Measurements from ENCODE around the gene PPP1R16B. TPM values are rescaled to one million over a fixed set of nuclear protein-coding genes. Genes with fewer than 3 reads are reported as not detected.

The PPP1R16B gene
- total and polyA plus RNA-seq, 2 of the 8 experiments (the other 6 are each of a cell fraction or from before 2014, with no cell fraction given): 2.6 to 8.9 TPM

DNA sequence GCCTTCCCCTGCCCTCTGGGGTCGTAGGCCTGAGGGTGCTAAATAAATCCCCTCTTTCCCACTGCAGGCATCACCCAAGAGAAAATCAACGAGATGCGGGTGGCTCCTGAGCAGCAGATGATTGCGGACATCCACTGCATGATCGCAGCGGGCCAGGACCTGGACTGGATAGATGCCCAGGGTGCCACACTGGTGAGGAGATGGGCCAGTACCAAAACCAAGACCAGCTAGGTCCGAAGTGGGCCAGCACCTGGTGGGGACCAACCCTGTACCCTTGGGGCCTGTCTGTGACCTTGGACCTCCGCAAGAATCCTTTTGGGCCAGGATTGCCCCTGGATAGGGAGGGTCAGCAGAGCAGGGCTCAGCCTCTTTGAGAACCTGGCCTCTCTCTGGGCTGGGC is 97.1 kb downstream of the PPP1R16B start:
- no peak overlapping the region for H3K4me3 ChIP-seq (ENCODE audit: extremely low read depth in 1 of 4, insufficient read depth in 2 of 4, low read depth in 3 of 4, low read length in 4 of 4)
- WGBS, 2 experiments (ENCODE audit: extremely low coverage in 1 of 2, insufficient coverage in 1 of 2, insufficient read length in 1 of 2, insufficient replicate concordance in 2 of 2, low coverage in 1 of 2, low lambda C conversion rate in 2 of 2, missing lambda C conversion rate in 1 of 2): 95% methylated on average over 8 of the region's 8 CpGs; no CpG with 5 or more reads in 1 of the 2 experiments
- no peak overlapping the region for H2BK5ac ChIP-seq (ENCODE audit: low read depth, low read length)
- no peak overlapping the region for H2BK12ac ChIP-seq (ENCODE audit: low read depth, low read length)
- CTCF ChIA-PET (ENCODE audit: partially characterized antibody): interaction anchor here (1.2 to 2.1 kb wide), 4 partner anchors 9 to 112 kb away, joined by 3 to 8 read pairs (median 5); no protein-coding TSS in a partner anchor
- no peak overlapping the region for H4K5ac ChIP-seq (ENCODE audit: insufficient read length, low read depth, low read length)
- no peaks in the 10 kb centered on the region; a peak in 1 of 8 replicates for H3K36me3 ChIP-seq (ENCODE audit: control insufficient read depth in 2 of 4, insufficient read depth in 4 of 4, low read length in 3 of 4)
- no peak overlapping the region for H3K14ac ChIP-seq (ENCODE audit: insufficient read length)
- H2BK20ac ChIP-seq (ENCODE audit: low read length): no peak overlapping the region
- no peak overlapping the region for H3K27ac ChIP-seq (ENCODE audit: low read depth, low read length)
- no peak overlapping the region for H2AK5ac ChIP-seq (ENCODE audit: low read depth, low read length)
- H4K91ac ChIP-seq (replicated peaks; ENCODE audit: insufficient read length, low read length): no peak overlapping the region
- peaks cover 5% of the 10 kb centered on the region; the same call in 1 of the 2 replicates for H3K23me2 ChIP-seq (ENCODE audit: low read depth, low read length)
- no peak overlapping the region for H2BK120ac ChIP-seq (replicated peaks; ENCODE audit: low read depth, low read length)
- no peak overlapping the region for H4K8ac ChIP-seq (ENCODE audit: extremely low read depth, insufficient read depth, low read length)
- peaks cover 0 to 3% of the 10 kb centered on the region in 2 experiments for H4K20me1 ChIP-seq (replicated peaks in 1 of 2; ENCODE audit: control insufficient read depth in 1 of 2, insufficient read depth in 2 of 2, low read length in 2 of 2)
- POLR2A ChIA-PET (ENCODE audit: partially characterized antibody): interaction anchor here (1.4 kb wide), 1 partner anchor 24 kb away, joined by 5 read pairs; the partner anchor contains the start of gene FAM83D
- no peak overlapping the region for H3K9ac ChIP-seq (replicated peaks in 1 of 4; ENCODE audit: extremely low read depth in 1 of 4, low read depth in 3 of 4, low read length in 3 of 4)
- TF ChIP-seq CBX8 (IDR thresholded peaks at IDR 0.05; ENCODE audit: borderline replicate concordance, low read depth, low read length) (no peak), RBBP5 (IDR thresholded peaks at IDR 0.05; ENCODE audit: borderline replicate concordance, low read depth, low read length) (no peak), TBP (IDR thresholded peaks at IDR 0.05; ENCODE audit: low read depth, low read length) (no peak), TAF7 (optimal IDR thresholded peaks at IDR 0.05; ENCODE audit: borderline replicate concordance, low read depth, low read length) (no peak), RNF2 (IDR thresholded peaks at IDR 0.05; ENCODE audit: borderline replicate concordance, low read depth, low read length, missing control alignments, poor library complexity, severe bottlenecking) (no peak), KDM5A (IDR thresholded peaks at IDR 0.05; ENCODE audit: low read length) (no peak), BCL11A (IDR thresholded peaks at IDR 0.05; ENCODE audit: low read depth in 2 of 2, low read length in 2 of 2) (no peak)
- no peak for DNase-seq (ENCODE audit: low read depth in 1 of 2, low spot score in 2 of 2)
- no peak overlapping the region for H2AFZ ChIP-seq (ENCODE audit: low read length)
- no peak overlapping the region for H3K56ac ChIP-seq (replicated peaks; ENCODE audit: insufficient read length, low read depth, low read length)
- no peaks in the 10 kb centered on the region for H3K9me3 ChIP-seq (ENCODE audit: insufficient read depth in 2 of 2, low read depth in 1 of 2, low read length in 1 of 2)
- H2BK15ac ChIP-seq (ENCODE audit: low read length): no peak overlapping the region
- H3K18ac ChIP-seq (ENCODE audit: extremely low read depth, low read length): no peak overlapping the region
- FAIRE-seq: no peak
- no peak overlapping the region for H3K4ac ChIP-seq (replicated peaks; ENCODE audit: insufficient read length, low read depth, low read length)
- no peaks in the 10 kb centered on the region for H3K79me1 ChIP-seq (ENCODE audit: low read depth, low read length)
- H3K27me3 ChIP-seq (replicated peaks in 1 of 4; ENCODE audit: control insufficient read depth in 3 of 4, extremely low read depth in 1 of 4, insufficient read depth in 3 of 4, low read length in 3 of 4): no peaks in the 10 kb centered on the region
- no peak overlapping the region for H3K4me2 ChIP-seq (ENCODE audit: insufficient read depth in 1 of 2, low read depth in 2 of 2, low read length in 2 of 2)
- no peaks in the 10 kb centered on the region; a peak in 1 of 4 replicates for H3K79me2 ChIP-seq (ENCODE audit: control insufficient read depth in 1 of 2, insufficient read depth in 2 of 2, low read length in 2 of 2)
- no peak overlapping the region for H3K23ac ChIP-seq (ENCODE audit: insufficient read length)
- H3K4me1 ChIP-seq (replicated peaks in 1 of 4; ENCODE audit: control insufficient read depth in 3 of 4, insufficient read depth in 4 of 4, low read length in 3 of 4): no peaks in the 10 kb centered on the region
